Right atrium auricular region (tissue), 2 donors: ENCODE data around the gene BRWD1. TPM values are rescaled to one million over a fixed set of nuclear protein-coding genes. Genes with fewer than 3 reads are reported as not detected.
A peak's percentile ranks its signal among the peaks of the same experiment; 100 is the strongest.
"Not testable (repeated sequence)": the region's sequence is repeated elsewhere in the genome, so short reads cannot be mapped to it uniquely, and the experiment has no call there.

Source experiments
- DNase-seq: peaks from one replicate; pipeline ENCODE4 v3.0.0-alpha.2; 2019; ENCODE audit warnings: low spot score
- H3K27ac ChIP-seq, 2 donors: fragments of 200-600 bp; sonication (generic); 1 replicate in 1 of 2; 2 replicates in 1 of 2; pipeline ENCODE4 v1.5.1; 2016 to 2019
- H3K27me3 ChIP-seq, 2 donors: fragments of 200-600 bp; sonication (generic); one replicate each; pipeline versions ENCODE4 v1.5.1 to v1.6.0; 2017 to 2019
- H3K36me3 ChIP-seq: fragments of 200-600 bp; sonication (generic); one replicate; pipeline ENCODE4 v1.5.1; 2016
- H3K4me1 ChIP-seq, 2 donors: fragments of 200-600 bp; sonication (generic); one replicate each; pipeline versions ENCODE4 v1.5.1 to v1.6.0; 2017 to 2019
- H3K4me3 ChIP-seq, 2 donors: fragments of 200-600 bp; sonication (generic); 1 replicate in 1 of 2; 2 replicates in 1 of 2; pipeline ENCODE4 v1.5.1; 2017 to 2019; ENCODE audit warnings: mild to moderate bottlenecking in 1 of 2, moderate library complexity in 1 of 2
- H3K9me3 ChIP-seq, 2 donors: fragments of 200-600 bp; sonication (generic); one replicate each; pipeline ENCODE4 v1.5.1; 2019
- CTCF ChIP-seq, 2 donors: fragments of 200-600 bp; sonication (generic); IDR thresholded peaks; one replicate each; pipeline ENCODE4 v1.5.1; 2019; ENCODE audit warnings: antibody characterized with exemption in 2 of 2
- total RNA-seq, 2 donors: library from RNA; depleted of rRNA; stranded (reverse); fragments of >200 nt; gene quantifications; one replicate each; pipeline ENCODE4 v1.1.0, GENCODE V29; 2016

Gene BRWD1
- total RNA-seq, 2 donors from 2014 or later: 40.6 TPM

DNA sequence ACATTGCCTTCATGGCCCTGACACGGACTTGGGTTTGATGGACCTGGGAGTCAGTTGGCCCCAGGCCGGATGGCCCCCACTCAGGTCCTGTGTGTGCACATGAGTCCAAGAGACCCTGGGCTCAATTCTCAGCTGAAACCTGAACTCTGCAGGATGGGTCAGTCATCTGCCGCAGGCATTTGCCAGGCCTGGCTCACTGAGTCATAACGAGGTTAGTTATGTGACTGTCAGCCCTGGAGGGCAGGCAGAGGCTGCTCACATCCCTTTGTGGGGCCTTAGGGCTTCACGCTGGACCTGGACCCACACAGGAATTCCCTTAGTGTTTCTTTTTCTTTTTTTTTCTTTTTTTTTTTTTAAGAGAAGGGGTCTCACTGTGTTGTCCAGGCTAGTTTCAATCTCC, 176.7 kb downstream of the BRWD1 start:
- Histone ChIP-seq H3K36me3 (no peaks in the 10 kb centered on the region), H3K9me3 (no peaks in the 10 kb centered on the region), H3K27ac (no peak overlapping the region), H3K27me3 (no peaks in the 10 kb centered on the region), H3K4me3 (no peak overlapping the region), H3K4me1 (peaks cover 0 to 10% of the 10 kb centered on the region in 2 donors)
- TF ChIP-seq CTCF (IDR thresholded peaks at IDR 0.05): no peak
- no peak for DNase-seq

DNA sequence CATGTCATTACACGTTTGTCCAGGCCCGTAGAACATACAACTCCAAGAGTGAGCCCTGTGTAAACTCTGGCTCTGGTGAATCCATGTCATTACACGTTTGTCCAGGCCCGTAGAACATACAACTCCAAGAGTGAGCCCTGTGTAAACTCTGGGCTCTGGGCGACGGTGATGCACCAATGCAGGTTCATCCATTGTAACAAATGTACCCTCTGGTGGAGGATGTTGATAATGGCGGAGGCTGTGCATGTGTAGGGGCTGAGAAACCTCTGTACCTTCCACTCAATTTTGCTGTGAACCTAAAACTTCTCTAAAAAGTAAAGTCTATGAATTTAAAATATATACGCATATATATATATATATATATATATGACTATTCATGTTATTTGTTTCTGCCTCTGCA, 177.3 kb downstream of the BRWD1 start:
- not testable (repeated sequence) for H3K27me3 ChIP-seq, H3K4me3 ChIP-seq, H3K9me3 ChIP-seq, H3K27ac ChIP-seq, H3K36me3 ChIP-seq
- TF ChIP-seq CTCF (IDR thresholded peaks at IDR 0.05): peak; percentile 11 to 49
- peaks cover 0 to 10% of the 10 kb centered on the region in 2 donors for H3K4me1 ChIP-seq
- DNase-seq: peak; percentile 54

- Histone ChIP-seq H3K27ac (no peak overlapping the region), H3K9me3 (peaks cover 0 to 7% of the 10 kb centered on the region in 2 donors), H3K27me3 (no peaks in the 10 kb centered on the region), H3K4me3 (no peak overlapping the region), H3K4me1 (peaks cover 0 to 10% of the 10 kb centered on the region in 2 donors), H3K36me3 (no peaks in the 10 kb centered on the region)
- no peak for TF ChIP-seq CTCF (IDR thresholded peaks at IDR 0.05)
- DNase-seq: peak; percentile 21
Observed at GRCh38 chr21:39134288-39134810, 179.1 kb downstream of the BRWD1 start.

Other genes starting within 250 kb of the BRWD1 start
- 10 to 100 TPM; 15.5 to 24.4 TPM for gene PSMG1, start 130.2 kb downstream of the BRWD1 start, total RNA-seq
- gene HMGN1, start 35.5 kb upstream of the BRWD1 start, total RNA-seq: 10 to 100 TPM; 37.1 to 39.6 TPM
- 1 to 10 TPM in 1 of 2 donors, under 1 TPM in 1; 0.26 to 1.5 TPM for gene LCA5L, start 132.1 kb upstream of the BRWD1 start, total RNA-seq
- gene SH3BGR, start 138.3 kb upstream of the BRWD1 start, total RNA-seq: 10 to 100 TPM; 43.2 to 75.7 TPM